HL-60/S4 treated with phorbol 12-myristate 13-acetate at 8.2 ng/mL for 4 days and 3 days (cell line): ENCODE measurements around the gene IREB2.

ENCODE experiments used
- in situ Hi-C: fragments of 300-500 bp; cut with MboI; formaldehyde crosslinking; loops from 2 replicates; pipeline ENCODE4 v1.15.0; 2022; ENCODE audit warnings: low sequenced_read_pairs

IREB2 gene

GRCh38 chr15:78406016-78406585, 31.9 kb upstream of the IREB2 start:
- in situ Hi-C loops: no loop called here

- in situ Hi-C loops: no loop called here
Observed at GRCh38 chr15:78407608-78408354, 30.2 kb upstream of the IREB2 start.

- in situ Hi-C loops: no loop called here
Observed at GRCh38 chr15:78408355-78408640, 29.7 kb upstream of the IREB2 start.

GRCh38 chr15:78408961-78409360, 29.1 kb upstream of the IREB2 start:
- in situ Hi-C loops: no loop called here

GRCh38 chr15:78411061-78411460, 27.0 kb upstream of the IREB2 start:
- in situ Hi-C loops: no loop called here

- in situ Hi-C loops: no loop called here
Observed at GRCh38 chr15:78414621-78415250, 23.3 kb upstream of the IREB2 start.

- in situ Hi-C loops: no loop called here
Observed at GRCh38 chr15:78415284-78415683, 22.7 kb upstream of the IREB2 start.

- in situ Hi-C loops: no loop called here
Observed at GRCh38 chr15:78417754-78418630, 20.0 kb upstream of the IREB2 start.

GRCh38 chr15:78418686-78419085, 19.3 kb upstream of the IREB2 start:
- in situ Hi-C loops: no loop called here

- in situ Hi-C loops: no loop called here
Observed at GRCh38 chr15:78419367-78419766, 18.6 kb upstream of the IREB2 start.

- in situ Hi-C loops: no loop called here
Observed at GRCh38 chr15:78420220-78420619, 17.8 kb upstream of the IREB2 start.

- in situ Hi-C loops: no loop called here
Observed at GRCh38 chr15:78420766-78421165, 17.2 kb upstream of the IREB2 start.

- in situ Hi-C loops: no loop called here
Observed at GRCh38 chr15:78421238-78421965, 16.6 kb upstream of the IREB2 start.

- in situ Hi-C loops: no loop called here
Observed at GRCh38 chr15:78422571-78423340, 15.3 kb upstream of the IREB2 start.

GRCh38 chr15:78424673-78425072, 13.3 kb upstream of the IREB2 start:
- in situ Hi-C loops: no loop called here

GRCh38 chr15:78425643-78426042, 12.4 kb upstream of the IREB2 start:
- in situ Hi-C loops: no loop called here

GRCh38 chr15:78426300-78426699, 11.7 kb upstream of the IREB2 start:
- in situ Hi-C loops: no loop called here

GRCh38 chr15:78427953-78428352, 10.1 kb upstream of the IREB2 start:
- in situ Hi-C loops: no loop called here

- in situ Hi-C loops: no loop called here
Observed at GRCh38 chr15:78429477-78429876, 8.5 kb upstream of the IREB2 start.

- in situ Hi-C loops: no loop called here
Observed at GRCh38 chr15:78431955-78432354, 6.1 kb upstream of the IREB2 start.
